T-cell (primary cell): ENCODE results near the gene TSBP1. TPM values are rescaled to one million over a fixed set of nuclear protein-coding genes. Genes with fewer than 3 reads are reported as not detected.

ENCODE experiments used
- ATAC-seq, 4 experiments: fragments of 200-7000 bp in 3 of 4; fragments of 150-1000 bp in 1 of 4; cut with Tn5 transposase; replicated peaks in 1 of 4; 1 replicate in 3 of 4; 2 replicates in 1 of 4; pipeline ENCODE4 v1.10.0; 2021; ENCODE audit warnings: moderate library complexity in 3 of 4, mild to moderate bottlenecking in 2 of 4, moderate number of reproducible peaks in 1 of 4
- CTCF ChIA-PET, 2 donors: fragments of 300-600 bp; sonication (Branson Sonifier 250); formaldehyde crosslinking; loops; one replicate each; lab custom pipeline; 2022; ENCODE audit warnings: antibody characterized with exemption in 2 of 2; lab: Charles Lee
- POLR2A ChIA-PET, 2 donors: fragments of 300-600 bp; sonication (Branson Sonifier 250); formaldehyde crosslinking; loops; one replicate each; lab custom pipeline; 2022; ENCODE audit warnings: antibody characterized with exemption in 2 of 2; lab: Charles Lee
- DNase-seq, 35 experiments: peaks; one replicate each; pipeline versions ENCODE4 v3.0.0 to v3.0.0-alpha.2; 2013 to 2023
- H3K27ac ChIP-seq: one replicate; pipeline ENCODE4 v1.5.1; 2013; ENCODE audit warnings: low read length
- H3K27me3 ChIP-seq, 2 experiments: replicated peaks in 1 of 2; 1 replicate in 1 of 2; 2 replicates in 1 of 2; pipeline versions ENCODE4 v1.6.1 to v1.7.0; 2013; ENCODE audit warnings: low read length in 1 of 2, mixed read lengths in 1 of 2; ENCODE audit not compliant: control insufficient read depth in 2 of 2, insufficient read depth in 2 of 2; ENCODE audit errors: extremely low read depth in 1 of 2
- H3K36me3 ChIP-seq, 2 donors: 1 replicate in 1 of 2; 2 replicates in 1 of 2; pipeline versions ENCODE4 v1.6.1 to v1.7.0; 2013; ENCODE audit warnings: low read length in 1 of 2; ENCODE audit not compliant: control insufficient read depth in 2 of 2, insufficient read depth in 1 of 2; ENCODE audit errors: extremely low read depth in 1 of 2
- H3K4me1 ChIP-seq, 2 experiments: 1 replicate in 1 of 2; 2 replicates in 1 of 2; pipeline versions ENCODE4 v1.6.1 to v1.7.0; 2013; ENCODE audit warnings: low read length in 2 of 2, mixed read lengths in 1 of 2; ENCODE audit not compliant: insufficient read depth in 2 of 2, control insufficient read depth in 1 of 2; ENCODE audit errors: extremely low read depth in 1 of 2
- H3K4me3 ChIP-seq, 2 donors: 1 replicate in 1 of 2; 2 replicates in 1 of 2; pipeline versions ENCODE4 v1.5.1 to v1.7.0; 2013; ENCODE audit warnings: mild to moderate bottlenecking in 2 of 2, low read length in 1 of 2, moderate library complexity in 1 of 2; ENCODE audit not compliant: control insufficient read depth in 1 of 2; ENCODE audit errors: extremely low read depth in 1 of 2
- H3K9me3 ChIP-seq: 2 replicates; pipeline ENCODE4 v1.7.0; 2013
- H3K27ac Mint-ChIP-seq, 2 donors: one replicate each; pipeline ENCODE4 v1.8.0; 2020 to 2021; ENCODE audit warnings: mild to moderate bottlenecking in 2 of 2, mixed read lengths in 2 of 2
- H3K27me3 Mint-ChIP-seq, 2 donors: one replicate each; pipeline ENCODE4 v1.8.0; 2021 to 2022; ENCODE audit warnings: mixed read lengths in 2 of 2
- H3K36me3 Mint-ChIP-seq: one replicate; pipeline ENCODE4 v1.8.0; 2021; ENCODE audit warnings: mixed read lengths
- H3K4me1 Mint-ChIP-seq, 3 donors: one replicate each; pipeline ENCODE4 v1.8.0; 2020 to 2022; ENCODE audit warnings: mixed read lengths in 3 of 3, mild to moderate bottlenecking in 1 of 3
- H3K4me3 Mint-ChIP-seq, 3 donors: one replicate each; pipeline ENCODE4 v1.8.0; 2020 to 2022; ENCODE audit warnings: mild to moderate bottlenecking in 3 of 3, mixed read lengths in 3 of 3, moderate library complexity in 3 of 3
- H3K9me3 Mint-ChIP-seq, 3 donors: one replicate each; pipeline ENCODE4 v1.8.0; 2020 to 2022; ENCODE audit warnings: mixed read lengths in 3 of 3
- WGBS: methylation state at CpG from one replicate; pipeline ENCODE4 v1.1.5; 2013; ENCODE audit warnings: missing lambda C conversion rate; ENCODE audit not compliant: insufficient coverage; 5-methylcytosine and 5-hydroxymethylcytosine counted together
- total RNA-seq, 35 experiments: library from RNA in 6 of 35; stranded (reverse) in 6 of 35; fragments of 120-200 nt in 1 of 35; gene quantifications; one replicate each; pipeline versions ENCODE4 v1.2.1 to v1.2.4 and lab custom pipeline; 2013 to 2026

TSBP1 gene
- total RNA-seq, 5 donors from 2014 or later (not counting 1 experiment from before 2014, with no cell fraction given), result not detected

DNA sequence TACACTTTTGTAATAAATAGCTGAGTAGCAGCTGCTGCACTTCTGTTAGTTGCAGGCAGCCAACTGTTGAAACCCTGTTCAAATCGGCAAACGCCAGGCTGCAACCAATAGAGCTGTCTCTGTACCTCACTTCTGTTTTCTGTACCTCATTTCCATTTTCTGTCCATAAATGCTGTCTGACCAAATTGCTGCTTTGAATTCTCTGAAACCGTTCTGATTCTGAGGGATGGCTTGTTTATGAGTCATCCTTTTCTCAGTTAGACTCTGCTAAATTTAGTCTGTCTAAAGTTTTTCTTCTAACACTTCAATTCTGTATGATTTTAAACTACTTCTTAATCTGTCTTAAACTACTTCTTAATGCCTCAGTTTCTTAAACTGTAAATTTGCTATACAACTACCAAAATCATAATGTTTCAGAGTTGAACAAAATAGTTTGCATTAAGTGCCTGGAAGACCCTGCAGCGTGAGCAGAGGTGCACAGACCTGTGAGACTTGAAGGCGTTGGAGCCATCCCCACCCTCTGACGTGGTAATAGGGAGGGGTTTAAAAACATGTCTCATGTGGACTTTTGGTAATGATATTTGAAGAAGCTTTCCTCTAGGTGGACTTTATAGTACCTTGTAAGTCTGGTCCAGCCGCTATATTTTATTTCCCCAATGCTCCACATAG, 25.7 kb upstream of the TSBP1 start:
- CTCF ChIA-PET, result no interaction called here
- Mint-ChIP-seq H3K4me3 (no peak overlapping the region), H3K36me3 (no peaks in the 10 kb centered on the region), H3K4me1 (no peaks in the 10 kb centered on the region), H3K27me3 (peaks cover 27 to 28% of the 10 kb centered on the region in 2 donors), H3K9me3 (no peaks in the 10 kb centered on the region), H3K27ac (no peak overlapping the region)
- no peaks in the 10 kb centered on the region for H3K9me3 ChIP-seq
- no peaks in the 10 kb centered on the region for H3K4me1 ChIP-seq
- 53% methylated on average over 3 of the region's 7 CpGs for WGBS
- no peak overlapping the region for H3K4me3 ChIP-seq
- H3K27ac ChIP-seq, result no peak overlapping the region
- DNase-seq, result no peak
- no peak for ATAC-seq
- no peaks in the 10 kb centered on the region for H3K36me3 ChIP-seq
- POLR2A ChIA-PET, result interaction anchor here in 1 of 2 donors (0.7 kb wide), 1 partner anchor 310 kb away, joined by 4 read pairs; no protein-coding TSS in a partner anchor
- peaks cover 0 to 14% of the 10 kb centered on the region in 2 experiments for H3K27me3 ChIP-seq

- ATAC-seq (no peak), DNase-seq (no peak)
- no peaks in the 10 kb centered on the region for H3K36me3 ChIP-seq
- CTCF ChIA-PET, result no interaction called here
- POLR2A ChIA-PET, result no interaction called here
- Mint-ChIP-seq H3K27ac (no peak overlapping the region), H3K4me3 (no peak overlapping the region), H3K4me1 (no peaks in the 10 kb centered on the region), H3K27me3 (peaks cover 23 to 24% of the 10 kb centered on the region in 2 donors), H3K36me3 (no peaks in the 10 kb centered on the region), H3K9me3 (no peaks in the 10 kb centered on the region)
- H3K4me1 ChIP-seq, result no peaks in the 10 kb centered on the region
- H3K27me3 ChIP-seq, result peaks cover 0 to 14% of the 10 kb centered on the region in 2 experiments
- H3K9me3 ChIP-seq, result no peaks in the 10 kb centered on the region
- no peak overlapping the region for H3K4me3 ChIP-seq
- H3K27ac ChIP-seq, result no peak overlapping the region
- 98% methylated on average over 8 of the region's 10 CpGs for WGBS
Measured at GRCh38 chr6:32396028-32396427, 24.3 kb upstream of the TSBP1 start.

- ATAC-seq (no peak), DNase-seq (no peak)
- Histone ChIP-seq H3K27me3 (peaks cover 0 to 18% of the 10 kb centered on the region in 2 experiments), H3K4me3 (no peak overlapping the region), H3K27ac (no peak overlapping the region), H3K9me3 (no peaks in the 10 kb centered on the region), H3K36me3 (no peaks in the 10 kb centered on the region), H3K4me1 (no peaks in the 10 kb centered on the region)
- H3K4me1 Mint-ChIP-seq, result no peaks in the 10 kb centered on the region
- no peak overlapping the region for H3K27ac Mint-ChIP-seq
- H3K36me3 Mint-ChIP-seq, result no peaks in the 10 kb centered on the region
- ChIA-PET CTCF (no interaction called here), POLR2A (no interaction called here)
- WGBS, result 80% methylated on average over 1 of the region's 7 CpGs
- H3K4me3 Mint-ChIP-seq, result no peak overlapping the region
- H3K27me3 Mint-ChIP-seq, result peaks cover 23 to 32% of the 10 kb centered on the region in 2 donors
- H3K9me3 Mint-ChIP-seq, result no peaks in the 10 kb centered on the region
Measured at GRCh38 chr6:32393665-32394420, 22.1 kb upstream of the TSBP1 start.

DNA sequence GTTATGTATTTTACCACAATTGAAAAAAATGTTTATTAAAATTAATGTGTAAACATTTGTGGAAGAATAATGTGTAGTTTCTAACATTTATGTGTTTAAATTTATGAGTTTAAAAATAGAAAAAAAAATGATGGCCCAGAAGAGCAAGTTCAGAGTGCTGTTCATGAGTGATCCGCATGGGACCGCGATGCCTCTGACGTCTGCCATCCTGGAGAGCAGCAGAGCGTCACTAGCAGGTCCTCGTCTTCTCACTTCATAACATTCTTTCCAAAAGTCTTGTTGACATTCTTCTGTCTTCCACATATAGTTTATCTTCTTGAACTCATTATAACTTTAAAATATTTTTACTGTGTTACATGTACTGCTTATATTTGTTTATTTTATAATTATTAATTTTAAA, 19.8 kb upstream of the TSBP1 start:
- ChIA-PET POLR2A (no interaction called here), CTCF (no interaction called here)
- H3K27ac Mint-ChIP-seq, result no peak overlapping the region
- no peaks in the 10 kb centered on the region for H3K36me3 Mint-ChIP-seq
- H3K4me3 Mint-ChIP-seq, result no peak overlapping the region
- ATAC-seq (no peak), DNase-seq (no peak)
- H3K9me3 ChIP-seq, result no peaks in the 10 kb centered on the region
- H3K4me1 Mint-ChIP-seq, result no peaks in the 10 kb centered on the region
- no peaks in the 10 kb centered on the region for H3K36me3 ChIP-seq
- no peak overlapping the region for H3K4me3 ChIP-seq
- peaks cover 35 to 48% of the 10 kb centered on the region in 2 donors for H3K27me3 Mint-ChIP-seq
- 90% methylated on average over 4 of the region's 6 CpGs for WGBS
- peaks cover 0 to 20% of the 10 kb centered on the region in 2 experiments for H3K27me3 ChIP-seq
- no peaks in the 10 kb centered on the region for H3K4me1 ChIP-seq
- no peaks in the 10 kb centered on the region for H3K9me3 Mint-ChIP-seq
- no peak overlapping the region for H3K27ac ChIP-seq

DNA sequence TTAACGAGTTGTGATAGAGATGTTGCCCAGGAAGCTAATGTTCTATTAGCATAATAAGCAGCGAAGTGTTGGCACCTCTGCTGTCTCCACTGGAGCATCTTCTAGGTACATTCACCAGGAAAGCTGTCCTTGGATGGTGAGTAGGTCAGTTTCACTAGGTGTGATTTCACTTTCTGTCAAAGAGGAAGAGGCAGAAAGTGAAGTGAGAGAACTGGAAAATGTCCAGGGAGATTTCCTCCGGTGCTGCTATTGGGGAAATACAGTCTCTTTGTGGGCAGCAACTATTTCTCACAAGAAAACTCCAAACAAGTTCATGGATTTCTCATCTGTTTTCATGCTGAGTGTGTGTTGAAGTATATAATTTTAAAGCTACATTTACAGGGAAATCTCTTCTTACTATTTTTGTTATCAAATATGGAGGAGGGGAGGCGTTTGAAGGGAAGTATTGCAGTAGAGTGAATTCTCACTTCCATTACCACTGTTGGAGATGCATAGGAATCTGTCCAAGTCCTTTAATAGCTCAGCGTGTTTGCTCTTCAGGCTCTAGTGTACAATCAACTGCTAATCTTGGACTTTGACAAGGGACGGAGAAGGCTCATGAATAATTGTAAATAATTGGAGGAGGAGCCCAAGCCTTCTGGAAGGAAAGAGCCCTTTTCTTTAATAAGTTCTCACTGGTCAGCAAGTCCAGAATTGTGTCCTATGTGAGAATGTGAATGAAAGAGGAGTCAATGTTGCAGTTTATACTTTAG, 16.1 kb upstream of the TSBP1 start:
- CTCF ChIA-PET, result no interaction called here
- H3K4me3 Mint-ChIP-seq, result no peak overlapping the region
- H3K4me3 ChIP-seq, result no peak overlapping the region
- H3K27ac Mint-ChIP-seq, result no peak overlapping the region
- DNase-seq, result no peak
- H3K9me3 ChIP-seq, result no peaks in the 10 kb centered on the region
- no peaks in the 10 kb centered on the region for H3K36me3 Mint-ChIP-seq
- H3K27me3 Mint-ChIP-seq, result peaks cover 28 to 37% of the 10 kb centered on the region in 2 donors
- WGBS, result no CpG with 5 or more reads among the region's 6 CpGs
- peaks cover 0 to 9% of the 10 kb centered on the region in 2 experiments for H3K27me3 ChIP-seq
- H3K4me1 ChIP-seq, result no peaks in the 10 kb centered on the region
- H3K4me1 Mint-ChIP-seq, result no peaks in the 10 kb centered on the region
- no peak for ATAC-seq
- no peaks in the 10 kb centered on the region for H3K9me3 Mint-ChIP-seq
- H3K27ac ChIP-seq, result no peak overlapping the region
- H3K36me3 ChIP-seq, result no peaks in the 10 kb centered on the region
- POLR2A ChIA-PET, result no interaction called here

GRCh38 chr6:32386040-32386439, 14.3 kb upstream of the TSBP1 start:
- DNase-seq (no peak), ATAC-seq (no peak)
- no peak overlapping the region for H3K4me3 ChIP-seq
- no peak overlapping the region for H3K4me3 Mint-ChIP-seq
- H3K36me3 ChIP-seq, result no peaks in the 10 kb centered on the region
- H3K27ac Mint-ChIP-seq, result no peak overlapping the region
- ChIA-PET POLR2A (no interaction called here), CTCF (no interaction called here)
- H3K27ac ChIP-seq, result no peak overlapping the region
- H3K9me3 Mint-ChIP-seq, result no peaks in the 10 kb centered on the region
- no peaks in the 10 kb centered on the region for H3K36me3 Mint-ChIP-seq
- peaks cover 0 to 6% of the 10 kb centered on the region in 2 experiments for H3K27me3 ChIP-seq
- H3K4me1 ChIP-seq, result no peaks in the 10 kb centered on the region
- no CpG with 5 or more reads among the region's 1 CpG for WGBS
- no peaks in the 10 kb centered on the region for H3K4me1 Mint-ChIP-seq
- no peaks in the 10 kb centered on the region for H3K9me3 ChIP-seq
- peaks cover 24 to 35% of the 10 kb centered on the region in 2 donors for H3K27me3 Mint-ChIP-seq
